PC-3 (cell line): Measurements from ENCODE around the gene BCHE.

Experiments
- CTCF ChIP-seq: fragments of 300-600 bp; sonication (generic); conservative IDR thresholded peaks from 2 replicates; pipeline ENCODE4 v1.5.1; 2017; ENCODE audit warnings: antibody characterized with exemption, low read depth, mild to moderate bottlenecking, low read length
- EZH2 ChIP-seq: fragments of 300-600 bp; sonication (generic); IDR thresholded peaks from one replicate; pipeline ENCODE4 v1.6.1; 2017; ENCODE audit warnings: antibody characterized with exemption, mild to moderate bottlenecking, low read length; ENCODE audit not compliant: unreplicated experiment
- EZH2phosphoT487 ChIP-seq: fragments of 300-600 bp; sonication (generic); IDR thresholded peaks from 2 replicates; pipeline ENCODE4 v1.6.1; 2018; ENCODE audit warnings: mild to moderate bottlenecking, antibody characterized with exemption, low read length, borderline replicate concordance

- TF ChIP-seq EZH2phosphoT487 (no peak), CTCF (no peak), EZH2 (no peak)
These were observed 21.5 kb downstream of the BCHE start for GRCh38 chr3:165815682-165816081.
